SK-N-MC (cell line): ENCODE measurements around the gene SACS.
A peak's percentile ranks its signal among the peaks of the same experiment; 100 is the strongest.

ENCODE experiments used
- DNase-seq: peaks from one replicate; pipeline ENCODE4 v3.0.0-alpha.2; 2011; ENCODE audit warnings: low read depth, low spot score
- H3K27ac ChIP-seq: fragments of 200-600 bp; sonication (generic); 2 replicates; pipeline ENCODE4 v1.5.1; 2016; ENCODE audit warnings: mixed run types
- H3K36me3 ChIP-seq: fragments of 200-600 bp; sonication (generic); 2 replicates; pipeline ENCODE4 v1.6.1; 2017; ENCODE audit warnings: antibody characterized with exemption, low read length, mixed read lengths; ENCODE audit not compliant: insufficient read depth
- H3K4me3 ChIP-seq: fragments of 200-600 bp; sonication (generic); 2 replicates; pipeline ENCODE4 v1.5.1; 2016
- H3K9ac ChIP-seq: fragments of 200-600 bp; sonication (generic); 2 replicates; pipeline ENCODE4 v1.8.0; 2017; ENCODE audit warnings: mixed run types, mixed read lengths; ENCODE audit not compliant: insufficient read length
- H3K9me3 ChIP-seq: fragments of 200-600 bp; sonication (generic); 2 replicates; pipeline ENCODE4 v1.6.1; 2017; ENCODE audit warnings: low read depth, mild to moderate bottlenecking, antibody characterized with exemption, low read length, moderate library complexity, mixed read lengths
- EZH2 ChIP-seq: fragments of 200-600 bp; sonication (generic); IDR thresholded peaks from one replicate; pipeline ENCODE4 v1.6.1; 2017; ENCODE audit warnings: antibody characterized with exemption
- FOXP2 ChIP-seq: optimal IDR thresholded peaks from 2 replicates; pipeline ENCODE3; 2011; ENCODE audit warnings: mild to moderate bottlenecking, moderate library complexity; ENCODE audit not compliant: insufficient read depth; ENCODE audit errors: extremely low read length, control extremely low read depth
- POLR2AphosphoS5 ChIP-seq: IDR thresholded peaks from 2 replicates; pipeline ENCODE4 v1.6.1; 2012; ENCODE audit warnings: mild to moderate bottlenecking, low read depth, low read length, borderline replicate concordance

Gene SACS

GRCh38 chr13:23381866-23382265 lies 51.6 kb downstream of the SACS start:
- H3K9me3 ChIP-seq = no peaks in the 10 kb centered on the region
- H3K27ac ChIP-seq = no peak overlapping the region
- no peak overlapping the region for H3K9ac ChIP-seq
- no peak for DNase-seq
- H3K36me3 ChIP-seq = no peaks in the 10 kb centered on the region
- H3K4me3 ChIP-seq = no peak overlapping the region
- no peak for TF ChIP-seq FOXP2
- no peak for TF ChIP-seq POLR2AphosphoS5
- TF ChIP-seq EZH2 = no peak

DNA sequence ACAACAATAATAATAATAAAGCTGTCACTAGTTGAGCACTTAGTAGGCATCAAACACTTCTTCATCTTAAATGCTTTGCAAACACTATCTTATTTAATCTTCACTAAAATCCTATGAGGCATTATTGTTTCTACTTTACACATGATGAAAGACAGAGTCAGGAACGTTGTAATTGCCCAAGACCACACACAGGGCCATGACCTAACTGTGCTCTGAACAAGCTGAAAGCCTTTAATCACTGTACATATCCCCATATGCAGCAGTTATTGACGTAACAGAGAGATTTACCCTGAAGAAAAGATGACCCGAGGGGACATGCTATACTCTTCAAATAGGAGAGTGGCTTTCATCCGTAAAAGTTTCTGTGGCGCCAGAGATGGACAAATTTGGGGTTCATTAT lies 53.0 kb downstream of the SACS start:
- Histone ChIP-seq H3K9ac (no peak overlapping the region), H3K27ac (no peak overlapping the region), H3K4me3 (no peak overlapping the region), H3K36me3 (no peaks in the 10 kb centered on the region), H3K9me3 (no peaks in the 10 kb centered on the region)
- DNase-seq = no peak
- TF ChIP-seq POLR2AphosphoS5 = no peak
- no peak for TF ChIP-seq EZH2
- TF ChIP-seq FOXP2 = no peak

GRCh38 chr13:23377983-23378632 lies 55.4 kb downstream of the SACS start:
- H3K27ac ChIP-seq = no peak overlapping the region
- DNase-seq = no peak
- peaks cover 1% of the 10 kb centered on the region; the same call in 1 of the 2 replicates for H3K36me3 ChIP-seq
- H3K9me3 ChIP-seq = no peaks in the 10 kb centered on the region
- H3K4me3 ChIP-seq = no peak overlapping the region
- TF ChIP-seq FOXP2 (no peak), POLR2AphosphoS5 (no peak), EZH2 (no peak)
- H3K9ac ChIP-seq = no peak overlapping the region

DNA sequence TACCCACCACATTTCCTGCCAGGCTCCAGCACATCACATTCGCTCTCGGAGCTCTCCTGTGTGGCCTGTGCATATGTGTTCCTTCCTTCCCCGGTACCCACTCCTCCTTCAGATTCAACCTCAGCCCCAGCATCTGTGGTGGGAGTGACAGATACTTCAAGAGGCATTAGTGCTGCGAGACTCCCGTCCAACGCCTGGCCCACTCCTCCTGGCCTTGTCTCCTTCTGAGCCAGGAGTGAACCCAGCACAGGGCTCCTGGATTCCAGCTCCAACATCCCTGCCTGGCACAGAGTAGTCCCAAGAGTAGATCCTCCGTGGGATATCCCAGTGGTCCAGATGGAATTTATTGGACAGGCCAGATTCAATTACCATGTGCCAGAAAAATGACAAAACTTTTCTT lies 55.9 kb downstream of the SACS start:
- no peak overlapping the region for H3K9ac ChIP-seq
- no peak for DNase-seq
- H3K36me3 ChIP-seq = peaks cover 7% of the 10 kb centered on the region; the same call in 1 of the 2 replicates
- TF ChIP-seq EZH2 (no peak), POLR2AphosphoS5 (no peak), FOXP2 (no peak)
- no peaks in the 10 kb centered on the region for H3K9me3 ChIP-seq
- H3K4me3 ChIP-seq = no peak overlapping the region
- no peak overlapping the region for H3K27ac ChIP-seq

DNA sequence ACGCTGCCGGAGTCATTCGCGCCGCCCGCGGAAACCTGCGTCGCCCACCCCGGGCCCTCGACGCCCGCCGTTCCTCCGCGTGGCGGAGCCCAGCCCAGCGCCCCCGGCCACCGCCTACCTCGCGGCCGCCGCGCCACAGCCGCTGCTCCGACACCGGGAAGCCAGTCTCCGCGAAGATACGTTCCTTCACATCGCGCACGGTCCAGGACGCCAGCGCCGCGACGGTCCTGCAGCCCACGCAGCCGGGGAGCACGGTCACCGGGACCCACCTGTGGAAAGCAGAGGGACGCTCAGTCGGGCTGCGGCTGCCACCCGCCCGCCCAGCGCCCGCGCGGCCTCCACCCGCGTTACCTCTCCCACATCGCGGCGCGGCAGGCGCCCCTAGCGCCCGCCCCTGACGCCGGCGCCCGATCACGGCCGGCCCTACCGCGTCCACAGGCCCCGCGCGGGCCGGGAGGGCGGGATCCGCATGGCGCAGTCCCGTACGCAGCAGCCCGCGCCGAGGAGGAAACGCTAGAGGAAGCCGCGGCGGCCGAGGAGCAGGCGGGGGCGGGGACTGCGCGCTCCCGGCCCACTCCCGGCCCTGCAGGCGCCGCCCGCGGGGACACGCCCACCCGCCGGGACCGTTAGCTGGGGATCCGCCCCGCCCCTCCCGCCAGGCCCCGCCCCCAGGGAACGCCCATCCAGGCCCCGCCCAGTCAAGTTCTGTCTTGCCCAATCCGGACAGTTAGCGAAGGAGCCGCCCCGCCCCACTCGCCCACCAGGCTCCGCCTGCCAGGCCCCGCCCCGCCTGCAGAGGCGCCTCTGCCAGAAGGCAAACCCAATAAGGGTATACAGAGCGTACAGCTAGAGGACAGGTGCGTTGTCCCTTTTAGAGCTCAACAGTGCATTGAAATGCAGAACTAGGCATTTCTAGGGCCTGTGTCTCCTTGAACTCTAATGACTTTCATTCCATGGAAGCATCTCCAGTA lies 58.2 kb downstream of the SACS start:
- peak; percentile 56 for DNase-seq
- TF ChIP-seq EZH2 (no peak), POLR2AphosphoS5 (peak; percentile 49; the same call in 1 of the 2 replicates)
- no peaks in the 10 kb centered on the region for H3K9me3 ChIP-seq
- H3K4me3 ChIP-seq = peak overlapping the region; percentile 95
- H3K36me3 ChIP-seq = peaks cover 27% of the 10 kb centered on the region
- H3K27ac ChIP-seq = no peak overlapping the region
- H3K9ac ChIP-seq = peak overlapping the region; percentile 87

DNA sequence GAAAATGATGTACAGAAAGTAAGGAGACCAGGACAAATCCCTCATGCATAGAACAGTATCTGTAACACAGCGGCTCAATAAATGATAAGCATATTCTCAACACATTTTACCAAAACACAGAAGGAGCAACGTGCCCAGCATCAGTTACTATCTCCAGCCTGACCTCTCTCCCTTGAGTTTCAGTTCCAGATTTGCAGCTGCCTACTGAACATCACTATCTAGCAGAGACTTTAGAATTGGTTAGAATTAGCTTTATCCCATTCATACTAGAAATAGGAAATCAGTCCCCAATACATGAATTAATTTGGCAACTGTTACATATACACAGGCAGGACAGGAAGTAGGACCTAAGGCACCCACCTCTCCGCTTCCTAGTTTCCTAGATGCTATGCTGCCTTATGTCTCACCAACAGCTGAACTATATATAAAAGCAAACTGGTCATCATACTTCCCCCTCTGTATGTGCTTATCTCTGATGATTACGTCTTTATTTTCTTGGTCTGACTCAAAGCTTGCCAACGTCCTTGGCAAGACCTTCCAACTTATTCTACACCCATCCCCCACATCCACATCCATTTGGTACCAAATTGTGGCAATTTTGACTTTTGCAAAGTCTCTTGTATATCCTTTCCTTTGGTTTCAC lies 61.1 kb downstream of the SACS start:
- no peak for TF ChIP-seq FOXP2
- no peak for TF ChIP-seq POLR2AphosphoS5
- no peak for TF ChIP-seq EZH2
- no peak overlapping the region for H3K27ac ChIP-seq
- no peak overlapping the region for H3K4me3 ChIP-seq
- H3K9ac ChIP-seq = no peak overlapping the region
- H3K36me3 ChIP-seq = peaks cover 49% of the 10 kb centered on the region
- no peaks in the 10 kb centered on the region for H3K9me3 ChIP-seq
- no peak for DNase-seq

GRCh38 chr13:23367907-23368306 lies 65.6 kb downstream of the SACS start:
- Histone ChIP-seq H3K4me3 (no peak overlapping the region), H3K36me3 (peaks cover 86% of the 10 kb centered on the region), H3K9ac (no peak overlapping the region), H3K9me3 (no peaks in the 10 kb centered on the region), H3K27ac (no peak overlapping the region)
- TF ChIP-seq FOXP2 = no peak
- TF ChIP-seq POLR2AphosphoS5 = no peak
- DNase-seq = no peak

DNA sequence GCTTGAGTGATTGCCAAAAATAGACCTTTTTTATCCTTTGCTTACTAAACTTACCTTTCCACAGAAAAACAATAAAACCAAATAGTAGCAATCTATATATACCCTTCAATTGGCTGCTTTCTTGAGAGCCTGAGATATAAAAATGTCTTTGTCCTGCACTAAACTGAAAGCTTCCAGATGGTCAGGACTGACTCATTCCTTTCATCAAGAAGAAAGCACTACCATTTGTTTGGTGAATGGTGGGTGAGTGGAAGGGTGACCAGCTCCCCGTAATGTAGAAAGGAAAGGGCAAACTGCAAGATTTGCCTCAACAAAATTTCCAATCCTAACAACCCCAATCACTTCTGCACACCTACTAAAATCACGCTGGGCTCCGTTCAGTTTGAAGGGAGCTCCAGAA lies 67.8 kb downstream of the SACS start:
- no peak overlapping the region for H3K27ac ChIP-seq
- DNase-seq = no peak
- no peak overlapping the region for H3K9ac ChIP-seq
- peaks cover 65% of the 10 kb centered on the region for H3K36me3 ChIP-seq
- no peak overlapping the region for H3K4me3 ChIP-seq
- no peak for TF ChIP-seq FOXP2
- no peak for TF ChIP-seq EZH2
- TF ChIP-seq POLR2AphosphoS5 = no peak
- no peaks in the 10 kb centered on the region for H3K9me3 ChIP-seq
